Fibroblast of skin of right quadriceps (primary cell): ENCODE data around the gene GFPT1.
"Not testable (repeated sequence)": the region's sequence is repeated elsewhere in the genome, so short reads cannot be mapped to it uniquely, and the experiment has no call there.

ENCODE experiments used
- DNase-seq: peaks from one replicate; pipeline ENCODE4 v3.0.0-alpha.2; 2013

Gene GFPT1

DNA sequence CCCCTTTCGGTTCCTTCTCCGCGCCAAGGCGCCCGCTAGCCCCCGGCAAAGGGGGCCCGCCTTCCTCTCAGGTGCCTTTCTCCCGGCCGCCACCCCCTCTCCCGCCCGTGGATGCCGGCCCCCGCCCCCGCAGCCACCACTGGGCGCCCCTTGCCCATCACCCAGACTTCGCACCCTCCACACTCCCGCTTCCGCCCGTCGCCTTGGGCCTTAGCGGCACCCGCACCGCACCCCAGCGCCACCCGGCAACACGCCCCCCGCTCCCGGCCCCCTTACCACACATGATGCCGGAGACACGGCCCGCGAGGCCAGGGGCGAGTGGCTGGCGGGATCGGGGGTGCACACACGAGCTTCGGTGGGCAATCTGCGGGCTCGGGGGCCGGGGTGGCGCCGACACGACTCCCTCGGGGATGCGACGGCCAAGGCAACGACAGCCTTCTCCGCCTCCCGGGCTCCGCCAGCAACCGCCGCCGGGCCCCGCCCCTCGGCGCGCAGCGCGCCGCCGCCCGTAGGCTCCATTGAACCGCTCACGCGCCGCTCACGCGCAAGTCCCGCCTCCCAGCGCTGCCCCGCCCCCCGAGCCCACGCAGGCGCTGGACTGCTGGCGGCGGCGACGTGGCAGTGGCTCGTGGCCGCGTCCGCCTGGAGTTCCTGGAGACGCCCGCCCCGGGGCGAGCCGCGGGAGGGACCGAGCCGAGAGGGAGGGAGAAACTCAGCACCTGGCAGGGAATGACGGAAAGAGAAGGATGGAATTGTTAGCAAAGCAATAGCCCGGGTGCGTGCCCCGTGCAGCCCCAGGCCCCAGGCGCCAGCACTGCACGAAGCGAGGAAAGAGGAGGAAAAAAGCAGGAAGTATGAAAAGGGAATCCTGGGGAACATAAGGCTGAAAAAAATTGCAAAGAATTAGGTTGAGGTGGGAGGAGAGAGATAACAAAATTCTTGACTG lies at the start of gene GFPT1:
Gene GFPT1 (minus strand): TSS at position 439 of the 946 bp plus-strand sequence. CDS start 156 bp downstream, at position 283.
- DNase-seq, result peak; percentile 95

- DNase-seq, result no peak
These were observed 49.5 kb upstream of the GFPT1 start for GRCh38 chr2:69436596-69436937.

GRCh38 chr2:69434753-69435152 lies 47.7 kb upstream of the GFPT1 start:
- DNase-seq, result no peak

DNA sequence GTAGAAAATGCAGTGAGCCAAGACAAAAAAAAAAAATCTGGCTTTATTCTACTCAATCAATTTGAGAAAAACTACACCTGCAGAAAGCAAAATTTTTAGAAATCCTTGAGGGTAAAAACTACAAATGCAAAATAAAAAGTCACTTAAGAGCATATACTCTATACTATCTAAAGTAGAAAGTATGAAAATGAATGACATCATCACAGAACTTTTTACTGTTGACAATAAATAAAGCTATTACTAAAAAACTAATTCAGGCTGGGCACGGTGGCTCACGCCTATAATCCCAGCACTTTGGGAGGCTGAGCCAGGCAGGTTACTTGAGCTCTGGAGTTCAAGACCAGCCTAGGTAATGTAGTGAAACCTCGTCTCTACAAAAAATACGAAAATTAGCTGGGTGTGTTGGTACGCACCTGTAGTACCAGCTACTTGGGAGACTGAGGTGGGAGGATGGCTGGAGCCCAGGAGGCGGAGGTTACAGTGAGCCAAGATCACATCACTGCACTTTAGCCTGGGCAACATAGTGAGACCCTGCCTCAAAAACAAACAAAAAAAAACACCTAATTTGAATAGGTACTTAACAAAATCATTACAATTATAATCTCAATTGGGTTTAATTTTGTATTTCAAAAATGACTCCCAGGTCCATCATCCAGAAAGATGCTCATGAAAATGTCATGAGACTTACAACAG lies 42.6 kb upstream of the GFPT1 start:
- no peak for DNase-seq

DNA sequence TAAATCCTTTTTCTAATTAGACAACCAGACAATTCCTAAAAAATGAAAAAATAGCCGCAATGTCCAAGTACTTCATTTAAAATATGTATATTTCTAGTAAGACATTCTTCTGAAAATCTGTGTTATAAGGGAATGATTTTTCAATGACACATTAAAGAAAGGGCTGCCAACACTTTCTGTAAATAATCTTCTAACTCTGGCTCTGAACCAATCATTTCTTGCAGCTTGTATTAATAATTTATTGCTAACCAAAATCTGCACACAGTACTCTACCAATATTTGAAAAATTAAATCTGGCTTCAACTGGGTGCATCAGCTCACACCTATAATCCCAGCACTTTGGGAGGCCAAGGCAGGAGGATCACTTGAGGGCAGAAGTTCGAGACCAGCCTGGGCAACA lies 42.0 kb upstream of the GFPT1 start:
- no peak for DNase-seq

DNA sequence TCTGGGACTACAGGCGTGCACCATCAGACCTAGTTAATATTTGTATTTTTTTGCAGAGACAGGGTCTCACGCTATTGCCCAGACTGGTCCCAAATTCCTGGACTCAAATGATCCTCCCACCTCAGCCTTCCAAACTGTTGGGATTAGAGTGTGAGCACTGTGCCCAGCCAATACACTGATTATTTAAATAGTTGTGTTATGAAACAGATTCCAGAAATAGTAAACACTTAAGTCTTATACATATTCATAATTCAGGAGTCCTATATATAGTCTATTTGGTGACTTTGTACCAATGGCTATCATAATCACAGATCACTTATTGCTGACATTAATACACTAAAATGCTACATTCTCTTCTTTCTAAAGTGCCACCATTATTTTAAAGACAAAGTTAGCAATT lies 37.4 kb upstream of the GFPT1 start:
- DNase-seq, result no peak

DNA sequence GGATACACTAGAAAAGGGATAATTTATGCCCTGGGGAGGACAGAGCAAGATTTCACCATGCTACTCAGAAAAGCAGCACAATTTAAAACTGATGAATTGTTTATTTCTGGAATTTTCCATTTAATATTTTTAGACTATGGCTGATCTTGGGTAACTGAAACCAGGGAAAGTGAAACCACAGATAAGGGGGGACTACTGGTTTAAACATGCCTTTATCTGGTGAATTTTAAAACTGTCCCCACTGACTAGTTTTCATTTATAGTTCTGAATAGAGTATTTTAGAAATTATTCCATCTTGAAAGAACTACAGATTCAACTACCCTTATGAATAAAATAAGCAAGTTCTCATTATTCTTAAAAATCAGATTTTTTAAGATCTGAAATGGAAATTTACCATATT lies 35.2 kb upstream of the GFPT1 start:
- no peak for DNase-seq

GRCh38 chr2:69419111-69419510 lies 32.1 kb upstream of the GFPT1 start:
- not testable (repeated sequence) for DNase-seq

GRCh38 chr2:69416147-69416546 lies 29.1 kb upstream of the GFPT1 start:
- no peak for DNase-seq

GRCh38 chr2:69411120-69411519 lies 24.1 kb upstream of the GFPT1 start:
- no peak for DNase-seq

DNA sequence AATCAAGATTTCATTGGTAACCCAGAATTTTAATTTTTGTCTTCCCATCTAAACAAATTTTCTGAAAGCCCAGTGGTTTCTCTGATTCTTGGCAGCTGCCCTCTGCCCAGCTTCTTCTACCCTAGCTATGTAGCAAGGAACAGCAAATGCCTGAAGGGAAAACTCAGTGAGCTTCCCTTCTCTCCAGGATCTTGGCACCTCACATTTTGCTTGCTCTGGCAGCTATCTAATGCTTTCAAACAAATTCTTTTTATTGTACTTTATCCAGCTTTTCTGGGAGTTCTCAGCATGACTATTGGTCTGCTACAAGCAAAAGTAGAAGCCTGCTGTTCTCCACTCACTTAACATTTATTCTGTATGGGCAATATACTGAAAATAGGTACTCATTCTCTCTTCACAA lies 18.3 kb upstream of the GFPT1 start:
- no peak for DNase-seq

DNA sequence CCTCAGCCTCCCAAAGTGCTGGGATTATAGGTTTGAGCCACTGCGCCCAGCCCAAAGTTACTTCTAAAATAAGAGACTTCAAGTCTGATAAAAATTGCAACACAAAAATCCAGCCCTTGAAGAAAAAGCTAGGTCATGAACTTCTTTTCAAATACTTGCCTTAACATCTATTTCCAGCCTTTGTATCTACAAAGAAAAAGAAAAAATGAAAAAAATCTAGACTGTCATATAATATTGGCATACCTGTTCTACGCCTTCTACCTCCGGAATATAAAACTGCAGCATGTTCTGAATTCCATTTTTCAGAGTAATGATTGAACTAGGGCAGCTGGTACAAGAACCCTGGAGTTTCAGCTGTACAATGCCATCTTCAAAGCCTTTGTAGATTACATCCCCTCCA lies 13.1 kb upstream of the GFPT1 start:
- no peak for DNase-seq

- DNase-seq, result no peak
These were observed 10.2 kb upstream of the GFPT1 start for GRCh38 chr2:69397234-69397633.

DNA sequence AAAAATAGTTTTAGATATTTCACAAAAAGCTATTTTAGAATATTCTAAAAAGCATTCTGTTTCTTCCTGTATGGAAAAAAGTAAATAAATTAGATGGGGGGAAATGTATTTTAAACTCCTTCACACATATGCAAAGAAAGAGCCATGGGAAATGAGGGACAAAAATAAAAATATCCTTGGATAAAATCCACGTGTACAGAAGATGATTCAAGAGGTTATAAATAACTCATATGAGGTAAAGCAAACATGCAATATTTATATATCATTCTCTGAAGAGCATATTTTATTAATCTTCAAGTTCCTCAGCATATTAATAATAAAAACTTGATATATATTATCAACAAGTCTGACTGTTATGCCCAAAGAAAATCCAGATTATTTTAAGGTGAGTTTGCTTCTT lies 8.8 kb upstream of the GFPT1 start:
- DNase-seq, result no peak

DNA sequence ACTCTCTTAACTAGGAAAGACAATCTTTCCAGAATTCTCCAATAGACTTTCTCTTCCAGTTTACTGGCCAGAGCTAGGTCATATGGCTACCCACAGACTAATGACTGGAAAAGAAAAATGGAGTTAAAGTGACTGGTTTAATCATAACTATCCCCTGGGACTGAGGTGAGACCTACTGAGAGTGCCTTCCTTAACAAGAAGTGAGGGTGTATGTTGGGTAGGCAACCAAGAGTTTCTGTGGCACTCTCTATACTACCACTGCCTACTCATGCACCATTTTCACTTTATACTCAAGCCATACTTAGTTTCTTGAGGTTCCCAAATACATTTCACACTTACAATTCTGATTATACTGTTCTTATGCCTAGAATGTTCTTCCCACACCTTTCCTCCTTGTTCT lies 6.9 kb upstream of the GFPT1 start:
- DNase-seq, result no peak

DNA sequence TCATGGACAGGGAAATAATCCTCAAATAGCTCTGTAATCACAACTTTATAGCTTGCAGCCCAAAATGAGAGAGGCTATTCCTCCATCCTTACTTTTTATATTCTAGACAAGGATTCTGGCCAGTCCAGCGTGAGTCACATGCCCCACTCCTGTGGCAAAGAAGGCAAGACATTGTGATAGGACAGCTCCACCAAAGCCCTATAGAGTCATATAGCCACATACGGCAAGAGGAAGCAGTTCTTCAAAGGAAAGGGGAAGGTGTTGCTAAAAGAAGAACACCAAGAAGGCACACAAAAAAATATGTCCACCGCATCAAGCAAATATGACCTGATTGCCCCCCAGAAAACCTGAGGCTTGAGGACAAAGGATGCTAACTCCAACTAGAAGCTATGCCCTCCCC lies 3.4 kb upstream of the GFPT1 start:
- DNase-seq, result no peak

DNA sequence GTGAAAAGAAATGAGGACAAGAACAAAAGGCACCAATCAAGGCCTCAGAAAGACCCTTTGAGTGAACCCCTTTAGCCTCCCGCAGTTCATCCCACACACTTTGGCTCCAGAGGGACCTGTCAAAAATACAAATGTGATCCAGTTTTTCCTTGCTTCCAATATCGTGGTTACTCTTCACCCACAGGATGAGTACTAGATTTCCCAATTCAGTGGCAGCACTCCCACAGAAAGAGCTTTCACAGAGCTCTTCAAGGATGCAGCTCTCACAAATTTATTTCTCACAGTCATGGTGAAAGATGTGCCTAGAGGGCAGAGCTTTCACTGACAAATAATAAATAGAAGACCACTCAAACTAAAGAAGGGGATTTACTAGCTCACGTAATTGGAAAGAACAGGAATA lies 3.0 kb upstream of the GFPT1 start:
- DNase-seq, result no peak

DNA sequence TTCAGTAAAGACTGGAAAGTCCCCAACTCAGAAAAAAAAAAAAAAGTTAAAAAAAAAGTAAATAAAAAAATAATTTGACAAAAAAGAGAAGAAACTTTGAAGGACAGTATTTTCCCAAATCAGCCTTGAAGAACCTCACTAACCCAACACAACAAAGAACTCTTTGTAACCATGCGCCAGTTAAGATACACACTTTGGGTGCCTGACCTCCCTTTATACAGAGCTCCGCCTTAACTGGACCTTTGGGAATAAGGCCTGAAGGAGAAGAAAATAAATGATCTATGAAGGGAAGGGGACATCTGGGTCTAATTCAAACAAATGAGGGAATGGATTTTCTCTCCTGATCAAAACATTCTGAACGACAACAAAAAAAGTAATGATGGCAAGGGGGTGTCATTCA lies 2.2 kb upstream of the GFPT1 start:
- no peak for DNase-seq

DNA sequence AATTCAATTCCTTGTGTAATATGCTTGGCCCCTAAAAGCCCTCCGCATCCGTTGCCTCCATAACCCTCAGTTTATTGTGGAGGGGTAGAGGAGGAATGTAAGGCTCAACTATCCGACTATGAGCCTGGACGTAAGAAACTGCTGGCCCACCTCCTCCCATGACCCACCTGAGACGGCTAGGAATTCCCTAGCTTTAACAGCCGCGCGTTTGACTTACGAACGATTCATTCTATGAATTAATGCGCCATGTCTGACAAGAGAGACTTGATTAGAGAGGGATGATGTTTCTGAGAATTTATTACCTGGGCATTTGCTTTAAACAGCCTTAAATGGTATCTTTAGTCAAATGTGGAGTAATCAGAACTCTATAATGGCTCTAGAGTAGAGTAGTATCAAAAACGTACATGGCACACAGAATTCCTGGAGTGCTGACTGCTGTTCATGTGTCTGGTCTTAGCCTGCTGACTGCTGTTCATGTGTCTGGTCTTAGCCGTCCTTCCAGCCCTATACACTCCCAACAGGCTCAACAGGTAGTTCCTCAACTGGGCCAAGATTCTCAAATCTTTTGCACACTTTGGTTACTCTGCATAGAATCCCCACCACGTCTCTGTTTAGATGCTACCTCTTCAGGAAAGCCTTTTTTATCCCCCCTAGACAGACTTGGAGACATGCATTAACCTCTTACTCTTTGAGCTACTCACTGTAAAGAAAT lies 899 bp upstream of the GFPT1 start:
- no peak for DNase-seq

DNA sequence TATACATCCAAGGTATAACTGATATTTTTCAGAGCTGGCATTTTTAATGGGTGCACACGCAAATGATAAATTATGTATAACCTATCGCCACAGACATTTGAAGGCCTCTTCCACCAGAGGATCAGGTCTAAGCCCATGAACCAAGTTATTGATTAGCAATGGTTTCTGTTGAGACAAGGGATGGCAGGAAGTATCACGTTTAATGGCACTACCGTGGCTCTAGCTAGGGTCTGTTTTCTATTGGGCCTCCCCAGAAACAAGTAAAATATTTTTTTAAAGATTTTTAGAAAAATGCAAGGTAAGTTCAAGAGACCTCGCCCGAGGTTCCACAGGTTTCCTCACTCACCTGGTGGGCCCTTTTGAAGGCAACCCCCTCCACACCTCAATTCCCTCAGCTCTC lies 667 bp downstream of the GFPT1 start:
- no peak for DNase-seq

DNA sequence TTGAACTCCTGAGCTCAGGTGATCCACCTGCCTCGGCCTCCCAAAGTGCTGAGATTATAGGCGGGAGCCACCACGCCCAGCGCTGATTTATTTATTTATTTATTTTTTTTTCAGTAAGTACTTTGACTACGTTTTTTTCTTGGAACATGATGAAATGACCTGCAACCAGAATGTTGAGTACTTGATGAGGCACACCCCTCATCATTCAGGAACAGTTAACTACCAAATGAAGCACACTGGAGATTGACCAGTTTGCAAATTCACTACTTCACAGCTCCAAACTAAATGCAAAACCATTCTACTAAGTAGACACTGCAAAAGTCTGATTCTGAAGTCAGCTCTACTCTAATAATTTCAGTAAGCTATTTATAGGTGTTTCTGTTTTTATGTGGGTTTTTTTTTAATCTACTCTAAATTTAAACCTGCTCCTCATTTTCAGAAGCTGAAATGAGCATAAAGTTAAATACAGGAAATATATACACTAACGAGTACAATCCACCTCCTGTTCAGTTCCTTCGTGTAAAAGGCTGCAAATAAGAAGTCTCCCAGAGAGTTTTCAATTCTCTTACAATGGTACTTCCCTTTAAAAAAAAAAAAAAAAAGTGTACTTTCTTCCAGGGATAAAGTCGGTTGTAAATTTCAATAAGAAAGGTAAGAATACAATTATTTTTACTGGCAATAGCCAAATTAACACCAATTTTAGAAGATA lies 1.4 kb downstream of the GFPT1 start:
- peak; percentile 63 for DNase-seq

DNA sequence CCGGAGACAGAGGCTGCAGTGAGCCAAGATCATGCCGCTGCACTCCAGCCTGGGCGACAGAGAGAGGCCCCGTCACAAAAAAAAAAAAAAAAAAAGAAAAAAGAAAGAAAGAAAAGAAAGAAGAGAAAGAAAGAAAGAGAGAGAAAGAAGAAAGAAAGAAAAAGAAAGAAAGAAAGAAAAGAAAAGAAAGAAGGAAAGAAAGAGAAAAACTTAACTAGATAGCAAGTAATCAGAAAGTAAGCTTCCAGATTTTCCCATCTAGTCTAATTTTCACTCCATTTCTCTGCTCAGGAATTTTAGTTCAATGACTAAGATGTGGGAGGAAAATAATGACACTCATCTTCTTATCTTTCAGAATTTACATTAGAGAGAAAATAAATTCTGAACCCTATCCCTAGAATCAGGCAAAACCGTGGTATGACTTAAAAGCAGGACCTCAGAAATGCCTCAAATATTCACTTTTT lies 2.4 kb downstream of the GFPT1 start:
- peak; percentile 24 for DNase-seq
